Measurements from ENCODE around the gene CCDC116.

CCDC116 gene

DNA sequence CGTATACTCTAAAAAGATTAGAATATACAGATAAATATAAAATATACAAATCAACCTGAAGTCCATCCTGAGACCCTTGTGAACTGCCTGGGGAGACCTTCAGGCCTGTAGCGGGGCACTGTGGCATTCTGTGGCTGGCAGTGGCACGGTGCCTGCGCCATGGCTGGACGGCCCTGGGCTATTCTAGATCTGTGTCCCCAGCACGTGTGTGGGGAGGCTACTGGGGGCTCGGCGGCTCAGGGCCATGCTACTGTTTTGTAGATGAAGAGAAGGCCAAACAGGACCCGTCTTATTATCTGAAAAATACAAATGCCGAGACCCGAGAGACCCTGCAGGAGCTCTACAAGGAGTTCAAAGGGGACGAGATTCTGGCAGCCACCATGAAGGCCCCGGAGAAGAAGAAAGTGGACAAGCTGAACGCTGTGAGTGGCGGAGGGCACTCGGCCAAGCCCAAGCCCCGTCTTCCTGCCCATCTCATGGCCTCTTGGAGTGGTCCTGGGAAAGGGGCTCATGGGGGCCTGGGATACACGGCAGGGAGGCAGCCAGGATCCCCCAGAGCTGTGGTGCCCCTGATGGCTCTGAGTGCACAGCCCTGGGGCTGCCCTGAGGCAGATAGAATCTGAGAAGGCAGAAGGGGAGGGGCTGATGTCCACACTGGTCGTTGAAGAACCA lies 52.1 kb downstream of the CCDC116 start:
- no peak for DNase-seq

DNA sequence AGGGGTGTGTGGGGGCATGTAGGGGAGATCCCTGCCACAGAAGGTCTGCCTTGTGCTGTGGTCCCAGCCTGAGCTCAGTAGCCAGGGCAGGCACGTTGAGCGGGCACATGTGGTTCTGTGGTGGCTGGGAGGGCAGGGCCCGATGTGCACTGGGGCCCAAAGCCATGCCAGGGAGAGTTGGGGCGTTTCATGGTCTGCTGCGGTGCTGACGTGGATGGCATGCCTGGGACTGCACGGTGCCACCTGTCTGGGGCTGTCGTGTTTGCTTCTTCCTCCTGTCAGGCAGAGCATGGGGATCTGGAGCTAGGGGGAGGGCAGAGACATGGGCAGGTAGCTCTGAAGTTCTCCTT lies 52.6 kb downstream of the CCDC116 start:
- DNase-seq = no peak

DNA sequence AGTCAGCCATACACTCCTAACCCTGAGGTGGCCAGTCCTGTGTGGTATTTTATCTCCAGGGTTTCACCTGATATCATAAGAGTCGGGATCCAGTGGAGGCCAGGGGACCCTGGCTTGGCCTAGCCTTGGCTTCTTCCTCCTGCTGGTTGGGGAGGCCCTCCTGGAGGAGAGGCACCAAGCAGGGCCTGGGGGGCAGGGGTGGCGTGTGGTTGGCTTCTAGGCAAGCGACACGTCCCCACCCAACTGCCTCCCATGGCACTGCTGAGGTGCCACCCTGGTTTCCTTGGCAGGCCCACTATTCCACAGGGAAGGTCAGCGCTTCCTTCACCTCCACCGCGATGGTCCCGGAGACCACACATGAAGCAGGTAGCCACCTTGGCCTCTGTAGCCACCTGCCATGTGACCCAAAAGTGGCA lies 53.6 kb downstream of the CCDC116 start:
- no peak for DNase-seq

Measured in stimulated activated CD8-positive, alpha-beta memory T cell treated with anti-CD3 and anti-CD28 coated beads, Interleukin-4, amount 100 ng/mL, for 48 hours (primary cell).